Loucy (cell line): Measurements from ENCODE around the gene ARHGAP27.
A peak's percentile ranks its signal among the peaks of the same experiment; 100 is the strongest.

Experiments used
- H2AFZ ChIP-seq: fragments of 200-600 bp; sonication (generic); 2 replicates; pipeline ENCODE4 v1.6.0; 2016; ENCODE audit warnings: antibody characterized with exemption, mild to moderate bottlenecking, low read length, moderate library complexity
- H3F3A ChIP-seq: fragments of 200-600 bp; 2 replicates; pipeline ENCODE4 v1.6.0; 2016; ENCODE audit warnings: antibody characterized with exemption, low read depth, mild to moderate bottlenecking
- H3K27me3 ChIP-seq: fragments of 200-600 bp; sonication (generic); 2 replicates; pipeline ENCODE4 v1.6.1; 2014; ENCODE audit warnings: low read length, mild to moderate bottlenecking; ENCODE audit not compliant: insufficient read depth, poor library complexity, severe bottlenecking
- H3K36me3 ChIP-seq: fragments of 200-600 bp; sonication (generic); 2 replicates; pipeline ENCODE4 v1.6.1; 2016; ENCODE audit warnings: low read length; ENCODE audit not compliant: insufficient read depth
- H3K4me1 ChIP-seq: fragments of 200-600 bp; sonication (generic); 2 replicates; pipeline ENCODE4 v1.5.1; 2014; ENCODE audit warnings: low read length, mild to moderate bottlenecking; ENCODE audit not compliant: insufficient read depth, poor library complexity, severe bottlenecking
- H3K4me2 ChIP-seq: fragments of 200-600 bp; sonication (generic); 2 replicates; pipeline ENCODE4 v1.6.0; 2014; ENCODE audit warnings: antibody characterized with exemption, low read length, low read depth, mild to moderate bottlenecking; ENCODE audit not compliant: poor library complexity, severe bottlenecking
- H3K4me3 ChIP-seq: fragments of 200-600 bp; sonication (generic); 2 replicates; pipeline ENCODE4 v1.5.1; 2014; ENCODE audit warnings: low read length, mild to moderate bottlenecking, mixed read lengths; ENCODE audit not compliant: poor library complexity, severe bottlenecking
- H3K79me2 ChIP-seq: fragments of 200-600 bp; sonication (generic); 2 replicates; pipeline ENCODE4 v1.6.1; 2014; ENCODE audit warnings: low read length; ENCODE audit not compliant: insufficient read depth
- H3K9ac ChIP-seq: fragments of 200-600 bp; sonication (generic); 2 replicates; pipeline ENCODE4 v1.6.0; 2014; ENCODE audit warnings: mild to moderate bottlenecking, low read depth, low read length, moderate library complexity; ENCODE audit not compliant: poor library complexity, severe bottlenecking
- H3K9me2 ChIP-seq: fragments of 200-600 bp; sonication (generic); replicated peaks from 2 replicates; pipeline ENCODE4 v1.6.1; 2016; ENCODE audit warnings: low read depth, low read length, mixed read lengths
- H3K9me3 ChIP-seq: fragments of 200-600 bp; sonication (generic); 2 replicates; pipeline ENCODE4 v1.6.1; 2014; ENCODE audit warnings: mild to moderate bottlenecking, antibody characterized with exemption, low read length, low read depth; ENCODE audit not compliant: insufficient read depth
- H4K20me1 ChIP-seq: fragments of 200-600 bp; sonication (generic); 2 replicates; pipeline ENCODE4 v1.6.0; 2014; ENCODE audit warnings: antibody characterized with exemption, low read length, mild to moderate bottlenecking; ENCODE audit not compliant: insufficient read depth, poor library complexity, severe bottlenecking
- EZH2phosphoT487 ChIP-seq: fragments of 200-600 bp; IDR thresholded peaks from 2 replicates; pipeline ENCODE4 v1.6.1; 2018; ENCODE audit warnings: antibody characterized with exemption, mild to moderate bottlenecking, moderate library complexity, borderline replicate concordance
- TF ChIP-seq, protein P1 (sequence below): fragments of 200-600 bp; sonication (generic); conservative IDR thresholded peaks from 2 replicates; pipeline ENCODE4 v1.5.1; 2014; ENCODE audit warnings: mild to moderate bottlenecking, antibody characterized with exemption, low read length

The ARHGAP27 gene

GRCh38 chr17:45413498-45413923 lies 19.2 kb downstream of the ARHGAP27 start:
- no peaks in the 10 kb centered on the region for H3F3A ChIP-seq
- no peak overlapping the region for H3K4me3 ChIP-seq
- H3K9me3 ChIP-seq, result no peaks in the 10 kb centered on the region
- H2AFZ ChIP-seq, result no peak overlapping the region
- H4K20me1 ChIP-seq, result peaks cover 3% of the 10 kb centered on the region
- H3K9me2 ChIP-seq, result no peaks in the 10 kb centered on the region
- no peak overlapping the region for H3K4me2 ChIP-seq
- H3K27me3 ChIP-seq, result no peaks in the 10 kb centered on the region
- peaks cover 29% of the 10 kb centered on the region for H3K79me2 ChIP-seq
- H3K36me3 ChIP-seq, result no peaks in the 10 kb centered on the region
- no peak overlapping the region for H3K9ac ChIP-seq
- H3K4me1 ChIP-seq, result peaks cover 38% of the 10 kb centered on the region
- no peak for TF ChIP-seq EZH2phosphoT487
- TF ChIP-seq, protein P1, sequence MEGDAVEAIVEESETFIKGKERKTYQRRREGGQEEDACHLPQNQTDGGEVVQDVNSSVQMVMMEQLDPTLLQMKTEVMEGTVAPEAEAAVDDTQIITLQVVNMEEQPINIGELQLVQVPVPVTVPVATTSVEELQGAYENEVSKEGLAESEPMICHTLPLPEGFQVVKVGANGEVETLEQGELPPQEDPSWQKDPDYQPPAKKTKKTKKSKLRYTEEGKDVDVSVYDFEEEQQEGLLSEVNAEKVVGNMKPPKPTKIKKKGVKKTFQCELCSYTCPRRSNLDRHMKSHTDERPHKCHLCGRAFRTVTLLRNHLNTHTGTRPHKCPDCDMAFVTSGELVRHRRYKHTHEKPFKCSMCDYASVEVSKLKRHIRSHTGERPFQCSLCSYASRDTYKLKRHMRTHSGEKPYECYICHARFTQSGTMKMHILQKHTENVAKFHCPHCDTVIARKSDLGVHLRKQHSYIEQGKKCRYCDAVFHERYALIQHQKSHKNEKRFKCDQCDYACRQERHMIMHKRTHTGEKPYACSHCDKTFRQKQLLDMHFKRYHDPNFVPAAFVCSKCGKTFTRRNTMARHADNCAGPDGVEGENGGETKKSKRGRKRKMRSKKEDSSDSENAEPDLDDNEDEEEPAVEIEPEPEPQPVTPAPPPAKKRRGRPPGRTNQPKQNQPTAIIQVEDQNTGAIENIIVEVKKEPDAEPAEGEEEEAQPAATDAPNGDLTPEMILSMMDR, result no peak

GRCh38 chr17:45411348-45412105 lies 21.1 kb downstream of the ARHGAP27 start:
- Histone ChIP-seq H3K9me3 (no peaks in the 10 kb centered on the region), H4K20me1 (peaks cover 14% of the 10 kb centered on the region), H3F3A (no peaks in the 10 kb centered on the region), H3K4me1 (peaks cover 56% of the 10 kb centered on the region), H3K27me3 (no peaks in the 10 kb centered on the region), H3K9me2 (no peaks in the 10 kb centered on the region), H3K4me2 (peak overlapping the region; percentile 80), H3K9ac (peak overlapping the region; percentile 91), H3K79me2 (peaks cover 46% of the 10 kb centered on the region), H3K4me3 (no peak overlapping the region), H3K36me3 (no peaks in the 10 kb centered on the region), H2AFZ (no peak overlapping the region)
- TF ChIP-seq EZH2phosphoT487, result no peak
- TF ChIP-seq, protein P1, result no peak

DNA sequence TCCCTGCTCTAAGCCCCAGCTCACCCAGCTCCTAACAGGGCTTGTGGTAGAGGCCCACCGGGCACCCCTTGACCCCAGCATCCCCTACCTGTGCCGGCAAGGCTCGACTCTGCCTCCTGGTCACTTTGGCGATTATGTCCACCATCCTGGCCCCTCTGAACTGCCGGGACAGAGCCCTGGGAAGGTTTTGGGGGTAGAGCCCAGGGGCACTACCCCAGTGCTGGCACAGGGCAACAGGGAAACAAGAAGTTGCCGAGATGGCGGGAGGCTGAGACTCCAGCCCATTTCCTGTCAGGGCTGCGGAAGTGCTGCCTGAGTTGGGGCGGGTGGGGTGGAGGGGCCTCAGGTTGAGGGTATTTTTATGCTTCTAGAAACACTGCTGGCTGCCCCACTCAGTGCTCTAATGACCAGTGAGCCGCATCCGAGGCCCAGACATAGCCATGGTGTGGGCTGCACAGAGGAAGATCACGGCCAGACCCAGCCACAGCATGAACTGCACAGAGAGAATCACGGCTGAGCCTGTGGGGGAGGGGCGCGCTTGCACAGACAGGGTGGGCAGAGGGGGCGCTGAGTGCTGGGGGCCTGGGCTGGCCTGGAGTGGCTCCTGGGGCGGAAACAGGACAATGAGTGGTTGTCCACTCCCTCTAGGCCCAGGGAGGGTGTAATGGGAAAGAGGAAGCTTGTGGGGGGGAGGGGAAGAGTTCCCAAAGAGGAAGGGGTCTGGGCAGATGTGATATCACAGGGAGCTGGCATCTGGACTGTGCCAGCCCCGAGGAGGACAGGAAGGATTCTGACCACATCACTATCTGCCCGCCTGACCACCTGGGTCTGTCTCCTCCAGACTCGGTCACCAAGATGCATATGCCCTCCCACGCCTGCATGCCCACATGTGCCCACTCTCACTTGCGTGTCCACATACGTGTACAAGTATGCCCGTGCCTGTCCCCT lies 22.3 kb downstream of the ARHGAP27 start:
- peak overlapping the region; percentile 87 for H3K4me3 ChIP-seq
- peak overlapping the region; percentile 91 for H3K9ac ChIP-seq
- no peaks in the 10 kb centered on the region for H3K27me3 ChIP-seq
- H3F3A ChIP-seq, result no peaks in the 10 kb centered on the region
- H3K4me1 ChIP-seq, result peaks cover 57% of the 10 kb centered on the region
- H3K79me2 ChIP-seq, result peaks cover 57% of the 10 kb centered on the region
- no peak for TF ChIP-seq EZH2phosphoT487
- TF ChIP-seq, protein P1, result no peak; the same call in 1 of the 2 replicates
- no peaks in the 10 kb centered on the region for H3K9me2 ChIP-seq
- peaks cover 6% of the 10 kb centered on the region; the same call in 1 of the 2 replicates for H3K36me3 ChIP-seq
- H4K20me1 ChIP-seq, result peaks cover 14% of the 10 kb centered on the region
- peak overlapping the region; percentile 80 for H3K4me2 ChIP-seq
- H3K9me3 ChIP-seq, result no peaks in the 10 kb centered on the region
- peak overlapping the region; percentile 84; the same call in 1 of the 2 replicates for H2AFZ ChIP-seq
